ENCODE measurements around the gene DCLK1.

Gene DCLK1

DNA sequence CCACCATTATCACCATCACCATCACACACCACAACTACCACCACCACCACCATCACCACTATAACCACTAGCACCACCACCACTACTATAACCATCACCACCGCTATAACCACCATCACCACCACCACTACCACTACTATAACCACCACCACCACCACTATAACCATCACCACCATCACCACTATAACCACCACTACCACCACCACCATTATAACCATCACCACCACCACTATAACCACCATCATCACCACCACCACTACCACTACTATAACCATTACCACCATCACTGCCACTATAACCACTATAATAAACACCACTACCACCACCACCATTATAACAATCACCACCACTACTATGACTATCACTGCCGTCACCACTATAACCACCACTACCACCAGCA is 173.2 kb downstream of the DCLK1 start:
- in situ Hi-C loops (cut with MboI; ENCODE audit: low sequenced_read_pairs), result no loop called here

DNA sequence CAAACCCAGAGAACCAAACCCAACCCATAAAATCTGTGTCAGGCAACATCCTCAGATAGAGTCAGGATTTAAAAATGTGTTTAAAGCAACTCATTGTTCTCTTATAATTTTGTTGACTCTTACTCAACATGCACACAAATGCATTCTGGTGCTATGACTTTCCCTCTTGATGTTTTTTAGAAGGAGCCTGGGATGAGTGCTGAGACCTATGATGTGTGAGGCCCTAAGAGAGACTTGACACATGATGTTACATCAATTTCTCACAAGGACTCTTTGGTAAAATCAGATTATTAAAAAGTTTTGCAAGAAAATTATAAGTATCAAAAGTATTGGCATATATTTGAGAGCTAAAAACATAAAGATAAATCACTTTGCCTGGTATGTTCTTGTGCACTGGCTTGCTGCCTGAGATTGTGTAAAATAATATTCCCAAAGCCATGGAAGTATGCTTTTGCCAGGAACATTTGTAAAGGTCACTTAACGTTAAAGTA is 173.9 kb downstream of the DCLK1 start:
- in situ Hi-C loops (cut with MboI; ENCODE audit: low sequenced_read_pairs), result no loop called here

DNA sequence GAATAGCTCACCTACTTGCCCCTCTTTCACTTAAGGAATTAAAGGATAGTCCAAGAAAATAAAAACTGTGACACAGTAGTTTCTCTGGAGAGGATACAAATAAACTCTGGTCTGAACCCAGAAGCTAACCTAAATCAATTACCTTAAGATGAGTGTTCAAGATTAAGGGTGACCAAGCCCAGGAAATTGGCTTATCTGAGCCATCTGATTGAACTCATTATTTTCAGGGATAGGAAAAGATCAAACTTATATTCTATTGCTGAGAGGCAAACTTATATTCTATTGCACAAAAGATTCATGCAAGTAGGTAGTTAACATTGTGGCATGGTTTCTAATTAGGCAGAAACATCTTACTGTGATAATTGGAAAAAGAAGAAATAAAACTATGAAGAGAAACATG is 175.1 kb downstream of the DCLK1 start:
- in situ Hi-C loops (cut with MboI; ENCODE audit: low sequenced_read_pairs), result no loop called here

DNA sequence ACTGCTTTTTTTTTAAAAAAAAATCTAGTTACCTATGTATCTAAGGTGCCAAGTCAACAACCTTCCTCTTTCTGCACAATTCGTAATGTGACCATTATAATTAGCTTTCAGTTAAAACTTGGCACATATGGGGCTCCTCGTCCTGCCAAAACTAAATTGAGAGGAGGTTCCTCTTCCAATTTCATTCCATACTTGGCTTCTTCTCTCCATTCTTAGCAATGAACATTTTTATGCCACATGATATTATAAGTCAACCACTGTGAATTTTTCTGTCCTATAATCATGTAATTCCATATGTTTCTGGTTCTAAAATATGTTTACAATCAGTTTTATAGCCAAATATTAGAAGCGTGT is 177.0 kb downstream of the DCLK1 start:
- in situ Hi-C loops (cut with MboI; ENCODE audit: low sequenced_read_pairs), result no loop called here

GRCh38 chr13:35953537-35954206 is 177.5 kb downstream of the DCLK1 start:
- in situ Hi-C loops (cut with MboI; ENCODE audit: low sequenced_read_pairs), result no loop called here

- in situ Hi-C loops (cut with MboI; ENCODE audit: low sequenced_read_pairs), result no loop called here
Measured at GRCh38 chr13:35947315-35947714, 183.9 kb downstream of the DCLK1 start.

DNA sequence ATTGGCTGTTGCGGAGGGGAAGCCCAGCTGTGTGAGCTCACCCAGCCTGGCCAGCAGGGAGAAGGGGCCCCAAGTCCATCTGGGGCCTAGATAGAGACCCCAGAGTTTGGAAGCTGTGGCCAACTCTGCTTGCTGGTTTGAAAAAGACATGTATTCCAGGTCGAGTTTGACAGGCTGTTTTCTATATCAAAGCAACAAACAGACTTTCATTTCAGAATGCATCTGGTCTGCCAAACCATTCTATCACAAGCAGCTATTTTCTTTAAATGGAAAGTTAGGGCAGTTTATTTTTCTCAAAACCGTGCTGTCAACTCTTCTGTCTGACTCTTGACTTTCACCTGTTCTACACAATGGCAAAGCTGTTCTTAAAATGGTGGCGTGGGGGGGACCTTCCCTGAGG is 185.8 kb downstream of the DCLK1 start:
- in situ Hi-C loops (cut with MboI; ENCODE audit: low sequenced_read_pairs), result no loop called here

DNA sequence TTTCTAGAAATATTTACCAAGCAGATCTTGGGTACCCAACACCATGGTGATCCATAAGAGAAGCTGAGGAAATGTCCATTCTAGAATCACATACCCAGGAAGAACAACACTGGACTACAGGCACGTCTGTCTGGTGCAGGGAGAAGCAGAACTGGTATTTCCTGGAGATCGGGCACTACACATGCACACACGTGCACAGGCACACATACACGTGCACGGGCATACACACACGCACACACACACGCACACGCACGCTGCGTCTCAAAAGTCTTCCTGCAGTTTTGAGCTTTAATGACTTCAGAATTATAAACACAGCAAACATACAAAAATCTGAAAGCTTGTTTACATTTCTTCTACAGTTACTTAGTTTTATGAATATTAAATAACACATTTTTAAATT is 189.8 kb downstream of the DCLK1 start:
- in situ Hi-C loops (cut with MboI; ENCODE audit: low sequenced_read_pairs), result no loop called here

DNA sequence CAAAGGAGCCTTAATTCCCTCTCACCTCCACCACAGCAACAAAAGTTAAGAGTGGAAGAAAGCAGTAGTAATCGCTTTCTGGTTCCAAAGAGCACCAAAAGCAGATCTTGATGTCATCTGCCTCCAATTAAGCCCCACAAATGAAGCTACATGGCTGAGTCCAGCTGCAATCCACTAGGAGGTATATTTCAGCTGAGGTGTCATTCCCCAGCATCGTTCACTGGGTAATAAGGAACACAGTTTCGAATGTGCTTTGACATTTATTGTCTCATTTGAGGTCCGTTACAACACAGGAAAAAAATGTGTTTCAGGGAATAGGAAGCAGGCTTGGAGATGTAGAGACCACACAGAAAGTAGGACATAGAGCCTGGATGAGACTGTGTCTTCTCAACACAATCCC is 190.4 kb downstream of the DCLK1 start:
- in situ Hi-C loops (cut with MboI; ENCODE audit: low sequenced_read_pairs), result no loop called here

GRCh38 chr13:35936246-35936978 is 194.8 kb downstream of the DCLK1 start:
- in situ Hi-C loops (cut with MboI; ENCODE audit: low sequenced_read_pairs), result no loop called here

DNA sequence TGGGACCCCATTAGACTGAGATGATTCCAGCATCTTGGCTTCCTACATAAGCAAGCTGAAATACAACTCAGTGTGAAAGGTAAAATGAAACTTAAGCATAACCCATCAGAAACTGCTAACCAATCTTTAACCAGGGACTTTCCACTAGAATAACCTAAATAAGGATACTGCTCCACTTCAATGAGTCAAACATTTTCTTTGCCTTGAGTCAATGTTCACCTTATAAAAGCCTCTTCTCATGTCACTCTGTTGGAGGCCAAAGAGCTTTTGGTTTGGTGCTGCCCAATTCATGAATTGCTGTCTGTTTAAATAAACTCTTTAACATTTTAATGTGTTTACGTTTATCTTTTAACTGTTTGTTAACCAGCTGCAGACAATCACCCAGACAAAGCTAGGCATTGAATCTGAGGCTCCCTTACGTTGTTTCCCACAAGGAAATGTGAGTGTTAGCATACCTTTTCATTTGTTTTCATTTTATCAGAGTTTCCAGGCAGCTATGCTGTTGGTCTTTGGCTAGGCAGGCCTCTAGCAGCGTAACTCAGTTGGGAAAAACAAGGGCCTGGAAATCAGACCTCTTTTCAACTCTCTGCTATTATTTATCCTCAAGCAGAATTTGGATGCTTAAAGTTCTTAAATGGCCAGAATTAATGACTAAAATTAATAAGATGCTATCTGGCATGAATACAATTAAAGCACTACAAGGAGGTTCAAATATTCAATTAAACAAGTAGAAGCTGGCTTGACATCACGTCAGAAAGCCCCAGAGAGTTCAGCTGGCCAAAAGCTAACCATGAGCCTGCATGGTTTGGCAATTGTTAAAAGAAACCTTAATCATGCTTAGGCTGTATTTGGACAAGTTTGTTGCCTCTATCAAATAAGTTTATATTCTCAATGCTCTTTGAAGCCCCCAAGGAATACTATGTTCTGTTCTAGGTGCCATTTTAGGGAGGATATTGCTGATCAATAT is 200.2 kb downstream of the DCLK1 start:
- in situ Hi-C loops (cut with MboI; ENCODE audit: low sequenced_read_pairs), result no loop called here

DNA sequence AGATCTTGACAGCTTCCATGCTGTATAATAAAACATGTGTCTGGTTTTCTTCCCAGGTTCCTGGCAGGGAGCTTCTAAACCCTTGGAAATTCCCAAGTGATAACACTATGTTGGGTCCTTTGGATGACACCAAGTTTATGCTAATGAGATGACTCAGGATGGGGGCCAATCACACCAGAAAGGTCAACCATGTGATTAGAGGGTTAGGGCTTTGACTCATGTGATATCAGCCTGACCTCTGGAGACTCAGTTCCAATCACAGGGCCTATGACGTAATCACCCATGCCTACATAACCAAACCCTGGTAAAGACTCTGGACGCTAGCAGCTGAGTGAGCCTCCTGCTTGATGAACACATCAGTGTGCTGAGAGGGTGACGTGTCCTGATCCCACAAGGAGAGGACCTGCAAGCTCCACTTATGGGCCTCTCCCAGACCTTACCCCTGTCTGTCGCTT is 203.6 kb downstream of the DCLK1 start:
- in situ Hi-C loops (cut with MboI; ENCODE audit: low sequenced_read_pairs), result no loop called here

- in situ Hi-C loops (cut with MboI; ENCODE audit: low sequenced_read_pairs), result no loop called here
Measured at GRCh38 chr13:35926859-35927530, 204.2 kb downstream of the DCLK1 start.

DNA sequence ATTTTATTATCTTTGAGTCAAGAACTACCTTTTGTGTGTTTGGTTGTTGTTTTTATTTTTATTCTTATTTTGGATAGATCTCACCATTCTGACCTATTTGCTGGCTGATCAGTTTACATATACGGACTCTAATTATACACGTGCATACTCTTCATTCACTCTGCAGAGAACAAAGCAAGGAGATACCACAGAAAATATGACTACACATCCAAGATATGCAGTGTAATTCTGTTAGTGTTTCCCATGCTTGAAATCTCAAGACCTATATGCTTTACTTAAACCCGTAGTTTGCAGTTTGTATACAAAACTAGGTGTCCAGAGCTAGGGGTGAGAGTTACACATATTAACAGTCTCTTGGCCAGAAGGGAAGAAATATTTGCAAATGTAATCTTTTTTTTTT is 205.5 kb downstream of the DCLK1 start:
- in situ Hi-C loops (cut with MboI; ENCODE audit: low sequenced_read_pairs), result no loop called here

DNA sequence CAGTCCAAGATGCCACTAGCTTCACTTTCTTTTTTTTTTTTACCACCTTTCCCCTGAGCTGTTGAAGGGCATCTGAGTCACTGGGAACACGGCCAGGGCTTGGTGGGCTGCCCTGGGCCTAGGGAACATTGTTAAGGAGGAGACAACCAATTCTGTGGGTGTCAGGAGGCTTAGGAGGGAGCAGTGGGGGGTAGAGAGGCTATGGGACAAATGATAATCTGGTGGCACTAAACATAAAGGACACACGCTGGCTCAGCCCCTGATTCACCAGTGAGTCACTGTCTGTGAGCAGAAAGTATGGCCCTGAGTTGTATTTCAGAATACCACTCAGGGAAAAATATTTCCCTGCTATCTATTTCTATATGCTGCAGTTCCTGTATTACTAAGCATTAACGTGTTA is 207.8 kb downstream of the DCLK1 start:
- in situ Hi-C loops (cut with MboI; ENCODE audit: low sequenced_read_pairs), result no loop called here

DNA sequence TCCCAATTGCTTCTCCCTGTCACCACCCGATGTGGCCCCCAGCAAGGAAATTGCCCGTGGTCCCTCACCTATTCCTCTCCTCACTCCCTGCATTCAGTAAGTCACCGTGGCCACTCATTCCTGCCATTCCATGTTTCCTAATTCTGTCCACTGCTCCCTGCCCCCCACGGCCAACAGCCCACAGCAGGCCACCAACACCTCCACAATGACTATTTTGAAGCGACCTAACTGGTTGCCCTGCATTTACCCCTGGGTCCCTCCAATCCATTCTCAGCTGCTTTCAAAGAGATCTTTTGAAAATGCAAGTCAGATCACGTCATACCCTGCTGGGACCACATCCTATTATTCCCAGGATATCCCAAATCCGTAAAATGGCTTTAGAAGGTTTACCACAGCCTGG is 210.4 kb downstream of the DCLK1 start:
- in situ Hi-C loops (cut with MboI; ENCODE audit: low sequenced_read_pairs), result no loop called here

GRCh38 chr13:35917942-35918645 is 213.1 kb downstream of the DCLK1 start:
- in situ Hi-C loops (cut with MboI; ENCODE audit: low sequenced_read_pairs), result no loop called here

DNA sequence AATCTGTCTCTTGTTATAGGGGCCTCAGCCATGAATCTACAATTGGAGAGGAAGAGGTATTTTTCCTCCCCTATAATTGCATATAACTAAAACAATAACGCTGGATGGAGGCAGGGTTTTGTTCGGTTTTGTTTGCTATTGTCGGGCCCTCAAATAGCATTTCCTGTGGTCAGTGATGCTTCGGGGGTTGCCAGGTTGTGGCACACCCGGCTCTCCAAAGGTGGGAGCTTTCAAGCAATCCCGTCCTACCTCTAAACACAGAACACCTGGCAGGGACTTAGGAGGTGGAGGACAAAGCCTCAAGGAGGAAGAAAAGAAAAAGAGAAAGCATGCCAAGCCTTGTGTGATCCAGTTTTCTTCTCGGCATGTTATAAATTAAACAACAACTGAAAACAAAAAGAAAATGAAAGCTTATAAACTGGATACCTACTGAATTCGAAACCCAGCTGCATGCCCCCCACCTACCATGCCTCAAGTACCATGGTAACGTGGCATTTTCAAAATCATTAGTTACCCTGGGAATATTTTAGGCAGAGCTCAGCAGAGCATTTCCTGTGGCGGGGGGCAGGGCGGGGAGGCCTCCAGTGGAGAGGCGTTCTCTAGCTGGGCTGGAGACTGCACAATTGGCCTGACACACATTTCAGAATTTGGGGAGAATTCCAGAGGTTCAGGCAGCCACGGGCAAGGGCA is 213.8 kb downstream of the DCLK1 start:
- in situ Hi-C loops (cut with MboI; ENCODE audit: low sequenced_read_pairs), result no loop called here

GRCh38 chr13:35916146-35916545 is 215.0 kb downstream of the DCLK1 start:
- in situ Hi-C loops (cut with MboI; ENCODE audit: low sequenced_read_pairs), result no loop called here

GRCh38 chr13:35914662-35915061 is 216.5 kb downstream of the DCLK1 start:
- in situ Hi-C loops (cut with MboI; ENCODE audit: low sequenced_read_pairs), result no loop called here
